NB4 (cell line): Measurements from ENCODE around the gene GET3.

ENCODE experiments used
- CTCF ChIP-seq: IDR thresholded peaks from one replicate; pipeline ENCODE4 v1.5.1; 2012; ENCODE audit warnings: low read depth, low read length
- MAX ChIP-seq: IDR thresholded peaks from 2 replicates; pipeline ENCODE4 v1.6.1; 2011; ENCODE audit warnings: low read depth, low read length

DNA sequence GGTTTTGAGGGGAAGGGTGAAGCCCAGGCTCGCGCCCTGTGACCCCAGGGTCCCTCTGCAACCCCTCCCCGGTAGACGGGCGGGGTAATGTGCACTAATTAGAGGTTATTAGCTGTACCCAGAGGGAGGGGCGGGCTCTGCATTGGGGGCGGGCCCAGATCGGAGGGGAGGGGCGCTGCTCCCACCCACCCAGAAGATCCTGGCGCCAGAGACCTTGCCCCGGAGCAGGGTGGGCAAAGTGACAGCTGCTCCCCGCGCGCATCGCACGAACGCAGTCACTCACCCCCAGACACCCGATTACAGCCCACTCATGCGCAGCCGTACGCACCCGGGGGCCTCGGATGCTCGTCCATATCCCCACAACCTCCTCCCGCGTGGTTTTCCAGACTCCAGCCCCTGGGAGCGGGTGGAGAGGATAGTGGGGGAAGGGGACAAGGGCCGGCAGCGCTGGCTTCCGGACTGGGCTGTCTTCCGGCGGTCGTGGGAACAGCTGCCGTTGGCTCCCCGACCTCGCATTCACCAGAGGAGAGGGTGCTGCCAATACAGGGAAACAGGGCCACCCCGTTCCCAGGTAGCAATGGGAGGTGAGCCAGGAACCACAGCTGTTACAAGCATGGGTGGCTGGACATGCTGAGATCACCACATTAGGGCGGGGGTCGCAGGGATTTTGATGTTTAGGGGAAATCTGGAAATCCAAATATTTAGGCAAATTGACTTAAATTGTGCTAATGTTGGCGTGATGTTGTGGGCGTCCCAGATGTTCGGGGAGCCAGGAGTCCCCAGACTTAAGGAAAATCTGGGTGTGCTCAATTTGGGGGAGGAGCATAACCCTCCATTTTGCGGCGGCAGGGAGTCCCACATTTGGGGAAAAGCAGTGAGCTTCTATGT lies 41.0 kb downstream of the GET3 start:
- TF ChIP-seq CTCF (no peak), MAX (no peak; the same call in 1 of the 2 replicates)
